Smooth muscle cell (in vitro differentiated cells): ENCODE results near the gene CIB1. TPM values are rescaled to one million over a fixed set of nuclear protein-coding genes. Genes with fewer than 3 reads are reported as not detected.

Source experiments
- DNase-seq: peaks from one replicate; lab custom pipeline; 2025; ENCODE audit not compliant: unreplicated experiment; lab: John Stamatoyannopoulos, UW
- H2AFZ ChIP-seq: fragments of 200-600 bp; sonication (generic); 2 replicates; pipeline ENCODE4 v1.6.0; 2016; ENCODE audit warnings: antibody characterized with exemption, low read depth, mild to moderate bottlenecking
- H3F3A ChIP-seq: fragments of 200-600 bp; sonication (generic); 2 replicates; pipeline ENCODE4 v1.6.0; 2017; ENCODE audit warnings: antibody characterized with exemption, low read depth
- H3K27ac ChIP-seq: fragments of 200-600 bp; sonication (generic); 2 replicates; pipeline ENCODE4 v1.5.1; 2016; ENCODE audit warnings: low read depth, mild to moderate bottlenecking
- H3K27me3 ChIP-seq: fragments of 200-600 bp; sonication (generic); 2 replicates; pipeline ENCODE4 v1.6.1; 2016; ENCODE audit warnings: low read depth, mild to moderate bottlenecking
- H3K36me3 ChIP-seq: fragments of 200-600 bp; sonication (generic); 2 replicates; pipeline ENCODE4 v1.5.1; 2016; ENCODE audit warnings: low read depth
- H3K4me1 ChIP-seq: fragments of 200-600 bp; sonication (generic); 2 replicates; pipeline ENCODE4 v1.5.1; 2016; ENCODE audit warnings: low read depth
- H3K4me2 ChIP-seq: fragments of 200-600 bp; sonication (generic); 2 replicates; pipeline ENCODE4 v1.6.0; 2016; ENCODE audit warnings: mild to moderate bottlenecking
- H3K4me3 ChIP-seq: fragments of 200-600 bp; sonication (generic); 2 replicates; pipeline ENCODE4 v1.5.1; 2016; ENCODE audit warnings: mild to moderate bottlenecking
- H3K79me2 ChIP-seq: fragments of 200-600 bp; sonication (generic); 2 replicates; pipeline ENCODE4 v1.6.0; 2016; ENCODE audit warnings: low read depth, mild to moderate bottlenecking
- H3K9ac ChIP-seq: fragments of 200-600 bp; sonication (generic); 2 replicates; pipeline ENCODE4 v1.6.0; 2016; ENCODE audit warnings: low read depth
- H3K9me3 ChIP-seq: fragments of 200-600 bp; sonication (generic); replicated peaks from 2 replicates; pipeline ENCODE4 v1.5.1; 2016; ENCODE audit warnings: low read depth
- H4K20me1 ChIP-seq: fragments of 200-600 bp; sonication (generic); 2 replicates; pipeline ENCODE4 v1.6.0; 2016; ENCODE audit warnings: low read depth
- WGBS: methylation state at CpG from one replicate; pipeline ENCODE4 v1.1.7; 2016; ENCODE audit warnings: low lambda C conversion rate; 5-methylcytosine and 5-hydroxymethylcytosine counted together
- polyA plus RNA-seq: library from polyadenylated mRNA; unstranded; fragments of >200 nt; fragmentation: Nextera tagmentation; extraction: Ambion mirVana; gene quantifications from 2 replicates; pipeline ENCODE4 v1.2.1, GENCODE V29; 2016
- total RNA-seq: library from RNA; depleted of rRNA; stranded (reverse); fragments of >200 nt; gene quantifications from 2 replicates; pipeline ENCODE4 v1.2.3, GENCODE V29; 2014
- TF ChIP-seq, protein P1 (sequence below): fragments of 200-600 bp; sonication (generic); IDR thresholded peaks from 2 replicates; pipeline ENCODE4 v1.5.1; 2017; ENCODE audit warnings: borderline replicate concordance, mild to moderate bottlenecking, antibody characterized with exemption; ENCODE audit not compliant: insufficient read depth, poor library complexity, severe bottlenecking

Gene CIB1
- total and polyA plus RNA-seq, 2 experiments from 2014 or later, result 33.9 to 132 TPM

DNA sequence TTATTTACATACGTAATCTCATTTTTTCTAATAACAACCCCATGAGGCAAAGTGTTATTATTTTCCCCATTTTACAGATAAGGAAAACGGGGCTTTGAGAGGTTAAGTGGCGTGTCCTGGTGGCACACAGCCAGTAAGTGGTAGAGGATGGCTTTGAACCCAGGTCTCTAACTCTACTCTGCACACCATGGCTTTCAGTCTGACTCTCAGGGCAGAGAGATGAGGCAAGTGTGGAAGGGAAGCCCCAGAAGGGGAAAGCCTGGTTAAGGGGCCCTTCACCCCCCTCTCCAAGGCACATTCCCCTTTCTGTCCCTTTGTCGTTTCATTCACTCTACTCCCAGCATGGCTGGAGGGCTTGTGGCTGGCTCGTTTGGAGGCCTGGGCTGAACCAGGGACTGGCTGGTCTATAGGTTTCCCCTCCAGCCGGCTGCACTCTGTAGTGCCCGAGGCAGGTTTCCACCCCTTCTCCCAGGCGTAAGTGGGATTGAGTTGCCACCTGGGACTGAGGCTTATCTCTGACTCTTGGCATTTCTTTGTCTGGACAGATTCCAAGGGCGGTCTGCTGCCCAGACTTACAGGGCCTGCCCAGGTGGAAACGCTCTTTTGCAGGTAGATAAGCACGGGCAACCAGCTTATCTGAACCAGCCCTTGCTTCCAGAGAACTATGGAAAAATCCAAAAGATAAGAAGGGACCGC, 20.5 kb downstream of the CIB1 start:
- TF ChIP-seq, protein P1, sequence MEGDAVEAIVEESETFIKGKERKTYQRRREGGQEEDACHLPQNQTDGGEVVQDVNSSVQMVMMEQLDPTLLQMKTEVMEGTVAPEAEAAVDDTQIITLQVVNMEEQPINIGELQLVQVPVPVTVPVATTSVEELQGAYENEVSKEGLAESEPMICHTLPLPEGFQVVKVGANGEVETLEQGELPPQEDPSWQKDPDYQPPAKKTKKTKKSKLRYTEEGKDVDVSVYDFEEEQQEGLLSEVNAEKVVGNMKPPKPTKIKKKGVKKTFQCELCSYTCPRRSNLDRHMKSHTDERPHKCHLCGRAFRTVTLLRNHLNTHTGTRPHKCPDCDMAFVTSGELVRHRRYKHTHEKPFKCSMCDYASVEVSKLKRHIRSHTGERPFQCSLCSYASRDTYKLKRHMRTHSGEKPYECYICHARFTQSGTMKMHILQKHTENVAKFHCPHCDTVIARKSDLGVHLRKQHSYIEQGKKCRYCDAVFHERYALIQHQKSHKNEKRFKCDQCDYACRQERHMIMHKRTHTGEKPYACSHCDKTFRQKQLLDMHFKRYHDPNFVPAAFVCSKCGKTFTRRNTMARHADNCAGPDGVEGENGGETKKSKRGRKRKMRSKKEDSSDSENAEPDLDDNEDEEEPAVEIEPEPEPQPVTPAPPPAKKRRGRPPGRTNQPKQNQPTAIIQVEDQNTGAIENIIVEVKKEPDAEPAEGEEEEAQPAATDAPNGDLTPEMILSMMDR, result no peak
- no peak for DNase-seq
- H4K20me1 ChIP-seq, result peaks cover 51% of the 10 kb centered on the region
- H3K79me2 ChIP-seq, result peaks cover 42% of the 10 kb centered on the region
- no peak overlapping the region for H2AFZ ChIP-seq
- H3K9me3 ChIP-seq, result no peaks in the 10 kb centered on the region
- no peak overlapping the region for H3K4me2 ChIP-seq
- 70% methylated on average over 12 of the region's 12 CpGs for WGBS
- no peak overlapping the region for H3K9ac ChIP-seq
- no peak overlapping the region for H3K4me3 ChIP-seq
- H3K4me1 ChIP-seq, result peaks cover 4% of the 10 kb centered on the region
- no peaks in the 10 kb centered on the region for H3F3A ChIP-seq
- peak overlapping the region; percentile 43 for H3K27ac ChIP-seq
- no peaks in the 10 kb centered on the region for H3K36me3 ChIP-seq
- H3K27me3 ChIP-seq, result no peaks in the 10 kb centered on the region

DNA sequence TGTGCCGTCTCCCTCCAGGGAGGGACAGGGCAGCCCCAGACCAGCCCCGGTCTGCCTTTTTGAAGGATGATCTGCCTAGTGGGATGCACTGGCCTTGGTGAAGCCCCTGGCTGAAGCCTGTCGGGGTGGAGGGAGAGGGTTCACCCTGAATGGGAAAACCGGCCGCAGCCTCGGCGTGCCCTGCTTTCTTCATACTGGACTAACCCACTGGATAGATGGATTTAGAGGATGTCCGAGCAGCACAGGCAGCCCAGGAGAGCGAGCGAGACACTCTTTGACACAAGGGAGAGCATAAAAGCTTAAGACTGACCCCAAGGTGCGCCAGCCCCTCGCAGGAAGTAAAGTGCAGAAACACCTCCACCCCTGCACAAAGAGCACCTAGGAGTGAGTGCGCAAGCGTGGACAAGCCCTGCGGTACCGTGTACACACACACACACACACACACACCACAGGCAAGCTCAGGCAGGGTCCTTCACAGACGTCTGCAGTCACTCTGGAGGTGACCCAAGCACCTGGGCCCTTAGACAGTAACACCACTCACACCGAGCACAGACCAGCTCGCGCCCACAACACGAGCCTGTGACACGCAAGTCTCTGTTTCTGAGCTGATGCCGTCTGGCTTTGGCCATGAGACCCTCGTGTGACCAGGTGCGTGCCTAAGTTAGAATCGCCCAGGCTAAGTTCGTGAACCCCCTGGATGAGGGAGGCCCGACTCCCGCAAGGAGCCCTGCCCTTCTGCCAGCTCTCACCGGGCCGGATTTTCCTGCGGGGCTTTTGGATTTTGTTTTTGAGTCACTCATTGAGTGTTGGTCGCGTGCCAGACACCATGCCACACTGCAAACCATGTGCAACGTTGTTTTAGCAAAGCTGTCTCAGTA, 21.3 kb downstream of the CIB1 start:
- Histone ChIP-seq H3F3A (no peaks in the 10 kb centered on the region), H3K9ac (no peak overlapping the region), H3K4me2 (no peak overlapping the region), H3K9me3 (no peaks in the 10 kb centered on the region), H3K4me3 (no peak overlapping the region), H3K27me3 (no peaks in the 10 kb centered on the region), H3K27ac (peak overlapping the region; percentile 43), H3K4me1 (peaks cover 4% of the 10 kb centered on the region), H4K20me1 (peaks cover 52% of the 10 kb centered on the region), H3K36me3 (no peaks in the 10 kb centered on the region), H3K79me2 (peaks cover 47% of the 10 kb centered on the region), H2AFZ (no peak overlapping the region)
- 85% methylated on average over 35 of the region's 35 CpGs for WGBS
- DNase-seq, result no peak
- TF ChIP-seq, protein P1, result no peak

DNA sequence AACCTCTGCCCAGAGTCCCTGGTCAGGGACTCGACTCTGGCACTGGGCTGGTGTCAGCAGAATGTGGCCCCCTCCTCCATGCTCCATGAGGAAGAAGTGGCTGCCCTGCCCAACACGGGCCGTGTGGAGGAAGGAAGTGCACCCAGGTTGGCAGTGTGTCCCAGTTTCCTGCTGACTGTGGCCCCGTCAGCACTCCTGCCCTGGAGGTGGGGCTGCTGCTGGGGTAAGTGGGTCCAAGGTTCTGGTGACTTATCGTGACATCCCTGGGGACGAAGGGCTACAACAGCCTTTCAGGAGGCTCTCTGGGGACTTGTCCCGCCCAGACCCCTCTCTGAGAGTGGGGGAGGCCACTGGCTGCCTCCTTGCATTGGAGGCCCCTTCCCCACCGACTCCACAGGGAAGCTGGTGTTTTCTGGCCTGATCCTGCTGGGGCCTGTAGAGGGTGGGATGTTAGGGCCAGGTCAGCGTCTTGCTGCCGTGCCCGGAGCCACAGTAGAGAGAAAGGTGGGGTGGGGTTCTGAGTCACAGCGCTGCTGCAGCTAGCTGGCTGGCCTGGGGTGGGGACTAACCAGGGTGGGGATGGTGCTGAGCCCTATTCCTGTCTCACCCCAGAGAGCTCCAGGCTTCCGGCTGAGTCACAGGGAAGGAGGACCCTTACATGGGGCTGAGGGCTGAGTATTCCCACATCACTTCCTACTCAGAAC, 22.1 kb downstream of the CIB1 start:
- Histone ChIP-seq H3K36me3 (no peaks in the 10 kb centered on the region), H3F3A (no peaks in the 10 kb centered on the region), H3K4me3 (no peak overlapping the region), H3K79me2 (peaks cover 56% of the 10 kb centered on the region), H3K4me2 (peak overlapping the region; percentile 68), H3K27me3 (no peaks in the 10 kb centered on the region), H3K27ac (peak overlapping the region; percentile 76), H3K9me3 (no peaks in the 10 kb centered on the region), H3K4me1 (peaks cover 4% of the 10 kb centered on the region), H3K9ac (no peak overlapping the region), H2AFZ (no peak overlapping the region), H4K20me1 (peaks cover 55% of the 10 kb centered on the region)
- TF ChIP-seq, protein P1, result no peak
- DNase-seq, result no peak
- WGBS, result 58% methylated on average over 13 of the region's 13 CpGs
